HCT116 (cell line): Measurements from ENCODE around the gene XPOT. TPM values are rescaled to one million over a fixed set of nuclear protein-coding genes. Genes with fewer than 3 reads are reported as not detected.

Experiments used
- ATAC-seq: fragments of 200-7000 bp; cut with Tn5 transposase; 2 replicates; pipeline ENCODE4 v1.9.1; 2020; ENCODE audit warnings: mild to moderate bottlenecking, moderate library complexity
- BruUV-seq: library from RNA; stranded (reverse); fragments of 400-500 nt; replicated peaks from 2 replicates; lab custom pipeline; 2021; lab: Mats Ljungman, UMichigan
- CTCF ChIA-PET: fragments of 300-600 bp; sonication (Branson Sonifier 250); formaldehyde crosslinking; loops from one replicate; lab custom pipeline; 2021; ENCODE audit warnings: antibody characterized with exemption; lab: Charles Lee
- POLR2A ChIA-PET: fragments of 300-600, 350-600 bp; sonication (Branson Sonifier 250); formaldehyde crosslinking; loops from one replicate; lab custom pipeline; 2021; ENCODE audit warnings: antibody characterized with exemption; lab: Charles Lee
- RAD21 ChIA-PET, 2 experiments: fragments of 300-600 bp; sonication (Branson Sonifier 250); formaldehyde crosslinking; loops; one replicate each; lab custom pipeline; 2023; ENCODE audit warnings: low total read pairs in 2 of 2; ENCODE audit not compliant: uncharacterized antibody in 2 of 2, unreplicated experiment in 2 of 2, low non-redundant PET in 1 of 2; lab: Charles Lee
- DNase-seq: peaks from one replicate; pipeline ENCODE4 v3.0.0-alpha.2; 2010; ENCODE audit warnings: low read depth, low spot score
- H2AFZ ChIP-seq: fragments of 200-600 bp; shearing (Covaris generic), sonication (generic); 2 replicates; pipeline ENCODE4 v1.6.1; 2017; ENCODE audit warnings: low read depth, mixed run types, mixed read lengths, antibody characterized with exemption, low read length; ENCODE audit not compliant: poor library complexity, severe bottlenecking
- H3K27ac ChIP-seq: 2 replicates; pipeline ENCODE4 v1.5.1; 2012; ENCODE audit warnings: low read depth, low read length
- H3K27me3 ChIP-seq: fragments of 200-600 bp; sonication (generic); 2 replicates; pipeline ENCODE4 v1.6.1; 2016; ENCODE audit warnings: mixed run types, low read length, mixed read lengths; ENCODE audit not compliant: insufficient read depth
- H3K36me3 ChIP-seq, 2 experiments: fragments of 200-500 bp in 1 of 2; fragments of 200-600 bp in 1 of 2; sonication (Bioruptor generic) in 1 of 2; sonication (generic) in 1 of 2; 2 replicates each; pipeline versions ENCODE4 v1.5.1 to v1.6.1; 2014 to 2016; ENCODE audit warnings: low read length in 2 of 2, inconsistent platforms in 1 of 2, mixed read lengths in 1 of 2, mixed run types in 1 of 2; ENCODE audit not compliant: insufficient read depth in 2 of 2, control insufficient read depth in 1 of 2
- H3K4me1 ChIP-seq, 2 experiments: fragments of 200-600 bp in 1 of 2; sonication (generic) in 1 of 2; 2 replicates each; pipeline versions ENCODE4 v1.5.1 to v1.6.1; 2012 to 2017; ENCODE audit warnings: low read length in 2 of 2, inconsistent platforms in 1 of 2, mild to moderate bottlenecking in 1 of 2, mixed read lengths in 1 of 2, mixed run types in 1 of 2, moderate library complexity in 1 of 2; ENCODE audit not compliant: insufficient read depth in 2 of 2, control insufficient read depth in 1 of 2
- H3K4me2 ChIP-seq: fragments of 200-600 bp; sonication (generic); 2 replicates; pipeline ENCODE4 v1.6.1; 2017; ENCODE audit warnings: mixed run types, low read length, mixed read lengths
- H3K4me3 ChIP-seq, 2 experiments: fragments of 200-600 bp in 1 of 2; sonication (generic) in 1 of 2; replicated peaks in 1 of 2; 2 replicates each; pipeline ENCODE4 v1.5.1; 2011 to 2016; ENCODE audit warnings: low read length in 2 of 2, control low read depth in 1 of 2, low read depth in 1 of 2, mild to moderate bottlenecking in 1 of 2, mixed read lengths in 1 of 2, mixed run types in 1 of 2
- H3K79me2 ChIP-seq: fragments of 200-600 bp; sonication (generic); 2 replicates; pipeline ENCODE4 v1.6.1; 2017; ENCODE audit warnings: mild to moderate bottlenecking, mixed run types, low read length, moderate library complexity, mixed read lengths; ENCODE audit not compliant: insufficient read depth
- H3K9ac ChIP-seq: fragments of 200-600 bp; sonication (generic); 2 replicates; pipeline ENCODE4 v1.6.1; 2016; ENCODE audit warnings: low read length, mixed read lengths
- H3K9me2 ChIP-seq: fragments of 200-600 bp; sonication (generic), shearing (Covaris generic); 2 replicates; pipeline ENCODE4 v1.6.1; 2017; ENCODE audit warnings: mixed run types, mild to moderate bottlenecking, moderate library complexity; ENCODE audit not compliant: insufficient read depth
- H3K9me3 ChIP-seq, 2 experiments: fragments of 200-500 bp in 1 of 2; fragments of 200-600 bp in 1 of 2; sonication (Bioruptor generic) in 1 of 2; sonication (generic) in 1 of 2; 2 replicates each; pipeline ENCODE4 v1.6.1; 2014 to 2017; ENCODE audit warnings: low read length in 2 of 2, mixed read lengths in 2 of 2, inconsistent platforms in 1 of 2, low read depth in 1 of 2, mild to moderate bottlenecking in 1 of 2, mixed run types in 1 of 2, moderate library complexity in 1 of 2; ENCODE audit not compliant: control insufficient read depth in 1 of 2, insufficient read depth in 1 of 2
- H4K20me1 ChIP-seq: fragments of 200-600 bp; sonication (generic), shearing (Covaris generic); 2 replicates; pipeline ENCODE4 v1.6.1; 2017; ENCODE audit warnings: mixed run types, mild to moderate bottlenecking, moderate library complexity; ENCODE audit not compliant: insufficient read depth
- CEBPB ChIP-seq: IDR thresholded peaks from 2 replicates; pipeline ENCODE4 v1.6.1; 2012; ENCODE audit warnings: low read depth
- CTCF ChIP-seq, 3 experiments: fragments of 200-600 bp in 1 of 3; sonication (generic) in 1 of 3; IDR thresholded peaks in 2 of 3; conservative IDR thresholded peaks in 1 of 3; 2 replicates each; pipeline ENCODE4 v1.5.1; 2012 to 2017; ENCODE audit warnings: low read depth in 2 of 3, low read length in 2 of 3, antibody characterized with exemption in 1 of 3, borderline replicate concordance in 1 of 3, control low read depth in 1 of 3, mild to moderate bottlenecking in 1 of 3, mixed read lengths in 1 of 3, mixed run types in 1 of 3, moderate library complexity in 1 of 3; ENCODE audit not compliant: insufficient read depth in 1 of 3
- EGR1 ChIP-seq: IDR thresholded peaks from 2 replicates; pipeline ENCODE4 v1.6.1; 2012; ENCODE audit warnings: low read depth
- EZH2phosphoT487 ChIP-seq: fragments of 200-600 bp; IDR thresholded peaks from 2 replicates; pipeline ENCODE4 v1.6.1; 2018; ENCODE audit warnings: antibody characterized with exemption, borderline replicate concordance
- FOSL1 ChIP-seq: IDR thresholded peaks from 2 replicates; pipeline ENCODE4 v1.6.1; 2012; ENCODE audit warnings: low read depth
- JUND ChIP-seq: IDR thresholded peaks from 2 replicates; pipeline ENCODE4 v1.6.1; 2012
- POLR2A ChIP-seq: IDR thresholded peaks from 2 replicates; pipeline ENCODE4 v1.7.0; 2011; ENCODE audit warnings: borderline replicate concordance; ENCODE audit not compliant: insufficient read depth, insufficient read length; ENCODE audit errors: extremely low read depth
- REST ChIP-seq: IDR thresholded peaks from 2 replicates; pipeline ENCODE4 v1.6.1; 2012; ENCODE audit warnings: low read depth
- SRF ChIP-seq: IDR thresholded peaks from 2 replicates; pipeline ENCODE4 v1.6.1; 2012; ENCODE audit warnings: low read depth
- TCF7L2 ChIP-seq: IDR thresholded peaks from 2 replicates; pipeline ENCODE4 v1.7.0; 2011; ENCODE audit warnings: borderline replicate concordance, inconsistent platforms; ENCODE audit not compliant: insufficient read depth, insufficient read length; ENCODE audit errors: extremely low read depth
- ZNF274 ChIP-seq: fragments of 200-500 bp; sonication (Bioruptor generic); IDR thresholded peaks from 2 replicates; pipeline ENCODE4 v1.6.1; 2014; ENCODE audit warnings: mild to moderate bottlenecking, low read depth, low read length, inconsistent platforms
- intact Hi-C: fragments of 100-400 bp; cut with micrococcal nuclease; formaldehyde crosslinking; loops from 2 replicates; pipeline ENCODE4 v1.10.0; 2022
- total RNA-seq: library from RNA; stranded (reverse); gene quantifications from one replicate; pipeline ENCODE4 v1.2.1, GENCODE V29; 2021; ENCODE audit not compliant: unreplicated experiment
- TF ChIP-seq, protein P1 (sequence below): IDR thresholded peaks from 2 replicates; pipeline ENCODE4 v1.6.1; 2012
- TF ChIP-seq, protein P2 (sequence below): IDR thresholded peaks from 2 replicates; pipeline ENCODE4 v1.6.1; 2012
- TF ChIP-seq, protein P3 (sequence below): IDR thresholded peaks from 2 replicates; pipeline ENCODE4 v1.6.1; 2011; ENCODE audit warnings: mild to moderate bottlenecking, low read length, moderate library complexity; ENCODE audit not compliant: insufficient replicate concordance; ENCODE audit errors: extremely low read depth

The XPOT gene
- total RNA-seq, 1 experiment from 2014 or later: 120 TPM

GRCh38 chr12:64418209-64418608, 14.0 kb downstream of the XPOT start (continued):
- no peak for TF ChIP-seq CTCF (IDR thresholded peaks at IDR 0.05 in 2 of 3, conservative IDR thresholded peaks at IDR 0.05 in 1 of 3; ENCODE audit: borderline replicate concordance in 1 of 3, insufficient read depth in 1 of 3, low read depth in 2 of 3, low read length in 2 of 3)
- TF ChIP-seq CEBPB: no peak
- no peak for TF ChIP-seq FOSL1

GRCh38 chr12:64419696-64420095, 15.5 kb downstream of the XPOT start:
- Histone ChIP-seq H3K9me2 (no peaks in the 10 kb centered on the region), H3K4me1 (no peaks in the 10 kb centered on the region), H3K27me3 (no peaks in the 10 kb centered on the region), H3K27ac (no peak overlapping the region), H3K36me3 (peaks cover 68 to 81% of the 10 kb centered on the region in 2 experiments), H3K4me3 (no peak overlapping the region), H3K4me2 (no peak overlapping the region), H2AFZ (no peak overlapping the region), H3K79me2 (peaks cover 17% of the 10 kb centered on the region), H3K9ac (no peak overlapping the region), H4K20me1 (no peaks in the 10 kb centered on the region), H3K9me3 (no peaks in the 10 kb centered on the region)
- CTCF ChIA-PET: no interaction called here
- ATAC-seq (no peak), DNase-seq (no peak)
- POLR2A ChIA-PET: no interaction called here
- RAD21 ChIA-PET: no interaction called here
- no TSS peak for BruUV-seq
- intact Hi-C loops: no loop called here
- TF ChIP-seq ZNF274 (no peak), EGR1 (no peak), REST (no peak), TCF7L2 (no peak), EZH2phosphoT487 (no peak), JUND (no peak), CTCF (IDR thresholded peaks at IDR 0.05 in 2 of 3, conservative IDR thresholded peaks at IDR 0.05 in 1 of 3; ENCODE audit: borderline replicate concordance in 1 of 3, insufficient read depth in 1 of 3, low read depth in 2 of 3, low read length in 2 of 3) (no peak), CEBPB (no peak), SRF (no peak), POLR2A (no peak)
- TF ChIP-seq, protein P1, sequence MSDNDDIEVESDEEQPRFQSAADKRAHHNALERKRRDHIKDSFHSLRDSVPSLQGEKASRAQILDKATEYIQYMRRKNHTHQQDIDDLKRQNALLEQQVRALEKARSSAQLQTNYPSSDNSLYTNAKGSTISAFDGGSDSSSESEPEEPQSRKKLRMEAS: no peak
- TF ChIP-seq, protein P2, sequence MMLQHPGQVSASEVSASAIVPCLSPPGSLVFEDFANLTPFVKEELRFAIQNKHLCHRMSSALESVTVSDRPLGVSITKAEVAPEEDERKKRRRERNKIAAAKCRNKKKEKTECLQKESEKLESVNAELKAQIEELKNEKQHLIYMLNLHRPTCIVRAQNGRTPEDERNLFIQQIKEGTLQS: no peak
- TF ChIP-seq, protein P3, sequence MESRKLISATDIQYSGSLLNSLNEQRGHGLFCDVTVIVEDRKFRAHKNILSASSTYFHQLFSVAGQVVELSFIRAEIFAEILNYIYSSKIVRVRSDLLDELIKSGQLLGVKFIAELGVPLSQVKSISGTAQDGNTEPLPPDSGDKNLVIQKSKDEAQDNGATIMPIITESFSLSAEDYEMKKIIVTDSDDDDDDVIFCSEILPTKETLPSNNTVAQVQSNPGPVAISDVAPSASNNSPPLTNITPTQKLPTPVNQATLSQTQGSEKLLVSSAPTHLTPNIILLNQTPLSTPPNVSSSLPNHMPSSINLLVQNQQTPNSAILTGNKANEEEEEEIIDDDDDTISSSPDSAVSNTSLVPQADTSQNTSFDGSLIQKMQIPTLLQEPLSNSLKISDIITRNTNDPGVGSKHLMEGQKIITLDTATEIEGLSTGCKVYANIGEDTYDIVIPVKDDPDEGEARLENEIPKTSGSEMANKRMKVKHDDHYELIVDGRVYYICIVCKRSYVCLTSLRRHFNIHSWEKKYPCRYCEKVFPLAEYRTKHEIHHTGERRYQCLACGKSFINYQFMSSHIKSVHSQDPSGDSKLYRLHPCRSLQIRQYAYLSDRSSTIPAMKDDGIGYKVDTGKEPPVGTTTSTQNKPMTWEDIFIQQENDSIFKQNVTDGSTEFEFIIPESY: no peak
